Large intestine (tissue), 12 donors: ENCODE results near the gene PRAMEF15. TPM values are rescaled to one million over a fixed set of nuclear protein-coding genes. Genes with fewer than 3 reads are reported as not detected.
"Not testable (repeated sequence)": the region's sequence is repeated elsewhere in the genome, so short reads cannot be mapped to it uniquely, and the experiment has no call there.

Experiments used
- DNase-seq, 2 donors: peaks; one replicate each; pipeline versions ENCODE4 v3.0.0 to v3.0.0-alpha.2; 2013
- H3K27ac ChIP-seq: one replicate; pipeline ENCODE4 v1.5.1; 2013; ENCODE audit warnings: low read length
- H3K27me3 ChIP-seq: 2 replicates; pipeline ENCODE4 v1.6.1; 2013; ENCODE audit warnings: low read length; ENCODE audit not compliant: control insufficient read depth, insufficient read depth
- H3K36me3 ChIP-seq: 2 replicates; pipeline ENCODE4 v1.6.1; 2013; ENCODE audit warnings: low read length; ENCODE audit not compliant: control insufficient read depth, insufficient read depth
- H3K4me1 ChIP-seq: one replicate; pipeline ENCODE4 v1.6.1; 2013; ENCODE audit warnings: low read length; ENCODE audit not compliant: control insufficient read depth, insufficient read depth
- H3K4me3 ChIP-seq: one replicate; pipeline ENCODE4 v1.5.1; 2013; ENCODE audit warnings: low read length
- H3K9me3 ChIP-seq: one replicate; pipeline ENCODE4 v1.6.1; 2013; ENCODE audit warnings: mild to moderate bottlenecking, low read depth, low read length, moderate library complexity; ENCODE audit not compliant: control insufficient read depth
- WGBS: methylation state at CpG from one replicate; pipeline ENCODE4 v1.1.5; 2013; ENCODE audit warnings: low lambda C conversion rate; ENCODE audit not compliant: insufficient coverage; 5-methylcytosine and 5-hydroxymethylcytosine counted together
- long read RNA-seq, 11 donors: transcript quantifications; one replicate each; lab custom pipeline, GENCODE V29; 2026
- polyA plus RNA-seq: library from polyadenylated mRNA; unstranded; fragments of 120-200 nt; gene quantifications from one replicate; pipeline ENCODE4 v1.2.1, GENCODE V29; 2013

Gene PRAMEF15
- polyA plus RNA-seq: not detected
- long read RNA-seq, donor 1: 0 reads
- long read RNA-seq, donor 2: 0 reads
- long read RNA-seq, donor 3: 0 reads
- long read RNA-seq, donor 4: 0 reads
- long read RNA-seq, donor 5: 0 reads
- long read RNA-seq, donor 6: 0 reads
- long read RNA-seq, donor 7: 0 reads
- long read RNA-seq, donor 8: 0 reads
- long read RNA-seq, donor 9: 0 reads
- long read RNA-seq, donor 10: 0 reads
- long read RNA-seq, donor 11: 0 reads

DNA sequence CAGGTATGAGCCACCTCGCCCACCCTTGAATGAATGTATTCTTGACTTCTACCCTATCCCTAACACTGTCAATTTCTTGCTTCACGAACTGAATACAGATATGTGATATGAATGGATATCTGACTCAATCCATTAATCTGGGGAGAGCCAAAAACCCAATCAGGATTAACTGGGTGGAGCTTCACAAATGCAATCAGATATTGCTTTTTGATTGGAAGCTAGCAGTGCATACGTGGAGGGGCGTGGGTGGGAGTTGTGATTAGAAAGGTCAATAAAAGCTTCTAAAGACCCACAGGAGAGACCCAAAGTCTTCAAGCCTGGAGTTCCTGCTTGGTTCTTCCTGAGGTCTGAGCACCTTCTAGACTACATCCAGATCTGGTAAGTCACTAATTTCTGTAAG is at the start of gene PRAMEF15:
Gene PRAMEF15, plus strand, starts transcription at position 301 of the 400 bp plus-strand sequence. CDS start 2,827 bp downstream, outside the sequence.
- not testable (repeated sequence) for H3K4me1 ChIP-seq, H3K36me3 ChIP-seq, H3K4me3 ChIP-seq, H3K9me3 ChIP-seq, H3K27me3 ChIP-seq, DNase-seq, H3K27ac ChIP-seq
- no CpG with 5 or more reads among the region's 4 CpGs for WGBS

DNA sequence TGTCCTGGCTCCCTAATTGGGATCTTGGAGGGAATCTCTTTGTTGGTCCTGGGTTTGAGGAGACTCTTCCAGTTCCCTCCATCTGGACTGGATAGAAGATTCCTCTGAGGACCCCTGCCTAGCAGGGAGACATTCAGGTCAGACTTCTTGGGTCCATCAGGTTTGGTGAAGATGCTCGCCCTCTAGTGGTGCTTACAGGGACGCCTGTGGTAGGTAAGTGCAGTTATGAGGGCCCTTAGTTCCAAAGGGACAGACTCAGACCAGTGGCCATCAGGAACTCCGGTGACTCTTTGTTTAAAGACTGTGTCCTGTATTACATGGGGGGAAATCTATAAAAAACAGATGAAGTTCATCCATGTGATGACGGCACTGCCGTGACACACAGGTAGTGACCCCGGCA is 38.4 kb upstream of the PRAMEF15 start:
- not testable (repeated sequence) for H3K27me3 ChIP-seq, H3K4me3 ChIP-seq, DNase-seq, H3K9me3 ChIP-seq, H3K27ac ChIP-seq, H3K36me3 ChIP-seq, H3K4me1 ChIP-seq
- WGBS: no CpG with 5 or more reads among the region's 6 CpGs

DNA sequence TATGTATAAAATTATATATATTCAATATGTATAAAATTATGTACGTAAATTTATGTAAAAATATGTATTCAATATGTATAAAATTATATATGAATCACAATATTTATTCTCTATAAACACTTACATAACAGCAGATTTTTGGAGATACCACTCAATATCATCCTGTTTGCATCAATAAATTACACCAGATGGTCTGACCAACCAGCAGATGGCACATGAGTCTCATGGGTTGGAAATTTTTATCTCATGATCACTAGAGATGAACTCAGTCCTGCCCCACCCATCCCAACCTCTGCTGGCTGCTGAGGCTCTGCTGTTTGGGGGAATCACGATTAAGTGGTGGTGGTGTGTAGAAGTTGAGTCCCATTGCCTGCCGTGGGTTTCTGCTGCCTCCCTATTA is 35.8 kb upstream of the PRAMEF15 start:
- WGBS: no CpG with 5 or more reads among the region's 3 CpGs
- H3K4me3 ChIP-seq, H3K36me3 ChIP-seq, DNase-seq, H3K27me3 ChIP-seq, H3K4me1 ChIP-seq, H3K9me3 ChIP-seq, H3K27ac ChIP-seq: not testable (repeated sequence)

DNA sequence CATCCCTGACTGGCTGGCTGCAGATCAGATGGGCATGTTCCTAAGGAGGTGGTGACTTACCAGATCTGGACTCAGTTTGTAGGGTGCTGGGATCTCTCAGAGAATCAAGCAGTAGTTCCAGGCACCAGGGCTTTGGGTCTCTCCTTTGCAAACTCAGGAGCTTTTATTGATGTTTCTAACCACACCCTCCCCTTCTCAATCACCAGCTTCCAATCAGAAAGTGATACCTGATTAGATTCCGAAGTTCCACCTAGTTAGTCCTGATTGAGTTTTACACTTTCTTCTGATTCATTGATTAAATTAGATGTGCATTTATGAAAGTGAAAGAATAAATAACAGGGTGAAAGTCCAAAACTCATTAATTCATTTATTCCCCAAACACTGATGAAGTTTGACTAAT is 30.3 kb upstream of the PRAMEF15 start, which contains the start of gene PRAMEF8:
Gene PRAMEF8, minus strand, starts transcription at position 101 of the 400 bp plus-strand sequence. CDS start 1,046 bp downstream, outside the sequence.
- not testable (repeated sequence) for H3K27me3 ChIP-seq, DNase-seq, H3K36me3 ChIP-seq, H3K27ac ChIP-seq, H3K4me3 ChIP-seq, H3K4me1 ChIP-seq, H3K9me3 ChIP-seq
- WGBS: no CpG with 5 or more reads among the region's 1 CpG

DNA sequence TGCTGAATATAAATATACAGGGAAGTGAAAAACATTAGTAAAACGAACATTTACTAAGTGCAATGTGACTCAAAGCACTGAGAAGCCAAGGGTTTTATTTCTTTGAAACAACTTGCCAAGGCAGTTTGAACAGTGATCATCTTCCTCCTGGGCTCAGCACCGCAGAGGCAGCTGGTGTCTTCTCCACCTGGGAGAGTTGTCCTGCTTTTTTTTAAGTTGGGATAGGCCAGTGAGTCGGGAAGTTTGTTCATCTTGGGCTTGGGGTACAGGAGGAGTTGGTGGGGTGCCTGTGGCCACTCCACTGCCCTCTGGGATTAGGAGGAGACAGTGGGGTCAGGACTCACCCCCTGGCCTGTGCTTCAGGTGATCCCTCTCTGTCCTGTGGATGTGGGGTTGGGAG is 26.4 kb upstream of the PRAMEF15 start:
- not testable (repeated sequence) for H3K4me3 ChIP-seq, DNase-seq, H3K9me3 ChIP-seq, H3K27ac ChIP-seq, H3K27me3 ChIP-seq, H3K36me3 ChIP-seq, H3K4me1 ChIP-seq
- no CpG with 5 or more reads among the region's 3 CpGs for WGBS

DNA sequence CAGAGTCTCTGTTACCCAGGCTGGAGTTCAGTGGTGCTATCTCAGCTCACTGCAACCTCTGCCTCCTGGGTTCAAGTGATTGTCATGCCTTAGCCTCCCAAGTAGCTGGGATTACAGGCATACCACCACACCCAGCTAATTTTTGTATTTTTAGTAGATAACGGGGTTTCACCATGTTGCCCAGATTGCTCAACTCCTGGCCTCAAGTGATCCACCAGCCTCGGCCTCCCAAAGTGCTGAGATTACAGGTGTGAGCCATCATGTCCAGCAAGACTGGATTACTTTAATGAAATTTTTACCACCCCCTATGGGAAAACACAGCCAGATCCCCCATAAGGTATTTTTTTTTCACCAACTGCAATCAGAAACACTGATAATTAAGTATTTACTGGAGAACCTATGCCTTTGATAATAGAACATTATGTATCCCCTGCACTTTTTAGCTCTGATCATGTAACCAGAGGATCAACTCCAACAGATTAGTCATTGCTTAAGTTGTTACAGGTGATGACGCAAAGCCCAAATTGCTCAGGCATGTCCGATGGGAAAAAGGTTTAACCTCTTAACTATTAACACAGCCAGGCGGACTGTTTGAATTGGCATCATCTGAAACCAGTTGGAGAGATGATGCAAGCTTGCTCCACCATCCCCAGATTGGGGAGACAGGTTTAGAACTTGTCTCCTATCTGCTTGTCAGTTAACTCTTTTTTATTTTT is 18.0 kb upstream of the PRAMEF15 start:
- H3K27ac ChIP-seq: not testable (repeated sequence)
- no CpG with 5 or more reads among the region's 5 CpGs for WGBS

DNA sequence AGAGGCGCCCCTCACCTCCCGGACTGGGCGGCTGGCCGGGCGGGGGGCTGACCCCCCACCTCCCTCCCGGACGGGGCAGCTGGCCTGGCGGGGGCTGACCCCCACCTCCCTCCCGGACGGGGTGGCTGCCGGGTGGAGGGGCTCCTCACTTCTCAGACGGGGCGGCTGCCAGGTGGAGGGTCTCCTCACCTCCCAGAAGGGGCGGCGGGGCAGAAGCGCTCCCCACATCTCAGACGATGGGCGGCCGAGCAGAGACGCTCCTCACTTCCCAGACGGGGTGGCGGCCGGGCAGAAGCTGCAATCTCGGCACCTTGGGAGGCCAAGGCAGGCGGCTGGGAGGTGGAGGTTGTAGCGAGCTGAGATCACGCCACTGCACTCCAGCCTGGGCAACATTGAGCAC is 16.7 kb upstream of the PRAMEF15 start:
- H3K4me3 ChIP-seq, H3K27ac ChIP-seq, H3K27me3 ChIP-seq, H3K4me1 ChIP-seq, DNase-seq, H3K9me3 ChIP-seq, H3K36me3 ChIP-seq: not testable (repeated sequence)
- WGBS: no CpG with 5 or more reads among the region's 27 CpGs

More for the DNA sequence above, 18.0 kb upstream of the PRAMEF15 start:
- not testable (repeated sequence) for DNase-seq, H3K27me3 ChIP-seq, H3K4me3 ChIP-seq, H3K9me3 ChIP-seq, H3K4me1 ChIP-seq, H3K36me3 ChIP-seq

DNA sequence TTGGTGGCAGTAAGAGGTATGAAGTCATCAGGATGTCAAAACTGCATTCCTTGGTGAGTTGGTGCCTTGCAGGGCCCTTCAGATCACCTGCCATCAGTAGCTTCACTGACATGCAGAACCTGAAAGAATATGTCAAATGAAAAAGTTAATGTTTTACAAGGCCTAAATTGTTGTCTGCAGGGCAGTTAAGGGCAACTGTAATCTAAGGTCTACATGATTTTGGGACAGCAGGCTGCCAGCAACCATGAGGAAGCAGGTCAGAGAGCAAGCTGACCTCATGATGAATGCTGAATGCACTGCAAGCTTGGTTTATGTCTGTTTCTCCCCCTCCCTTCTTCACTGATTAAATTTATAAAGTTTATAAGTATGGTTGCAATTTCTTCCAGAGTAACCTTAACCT is 13.2 kb upstream of the PRAMEF15 start:
- H3K4me1 ChIP-seq, H3K9me3 ChIP-seq, DNase-seq, H3K27ac ChIP-seq, H3K27me3 ChIP-seq, H3K36me3 ChIP-seq, H3K4me3 ChIP-seq: not testable (repeated sequence)

DNA sequence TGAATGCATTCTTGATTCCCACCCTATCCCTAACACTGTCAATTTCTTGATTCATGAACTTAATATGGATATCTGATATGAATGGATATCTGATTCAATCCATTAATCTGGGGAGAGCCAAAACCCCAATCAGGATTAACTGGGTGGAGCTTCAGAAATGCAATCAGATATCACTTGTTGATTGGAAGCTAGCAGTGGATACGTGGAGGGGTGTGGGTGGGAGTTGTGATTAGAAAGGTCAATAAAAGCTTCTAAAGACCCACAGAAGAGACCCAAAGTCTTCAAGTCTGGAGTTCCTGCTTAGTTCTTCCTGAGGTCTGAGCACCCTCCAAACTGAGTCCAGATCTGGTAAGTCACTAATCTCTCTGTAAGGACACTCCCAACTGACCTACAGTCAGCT is 12.1 kb upstream of the PRAMEF15 start, which contains the start of gene PRAMEF33:
Gene PRAMEF33, plus strand, starts transcription at position 301 of the 400 bp plus-strand sequence. CDS start 2,416 bp downstream, outside the sequence.
- H3K4me1 ChIP-seq, H3K9me3 ChIP-seq, H3K27ac ChIP-seq, H3K36me3 ChIP-seq, H3K4me3 ChIP-seq, DNase-seq, H3K27me3 ChIP-seq: not testable (repeated sequence)
- WGBS: no CpG with 5 or more reads among the region's 1 CpG

DNA sequence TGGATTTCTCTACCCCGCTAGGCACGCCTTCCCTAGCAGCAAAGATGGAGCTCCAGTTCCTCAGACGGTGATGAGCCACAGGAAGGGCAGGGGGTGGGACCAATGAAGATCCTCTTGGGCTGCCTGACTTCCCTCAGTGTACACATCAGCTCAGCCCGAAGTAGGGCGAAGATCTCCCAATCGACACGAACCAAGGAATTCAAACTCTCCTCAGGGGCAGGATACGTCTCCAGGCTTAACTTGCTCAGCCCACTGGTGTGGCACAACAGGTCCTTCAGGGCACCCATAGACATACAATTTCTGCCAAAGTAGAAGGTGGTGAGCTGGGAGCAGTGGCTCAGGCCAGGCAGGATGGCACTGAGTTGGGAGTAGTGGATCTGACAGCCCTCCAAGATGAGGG is 27.1 kb downstream of the PRAMEF15 start:
- not testable (repeated sequence) for H3K9me3 ChIP-seq, H3K36me3 ChIP-seq, DNase-seq, H3K27me3 ChIP-seq, H3K4me3 ChIP-seq, H3K4me1 ChIP-seq, H3K27ac ChIP-seq
- WGBS: no CpG with 5 or more reads among the region's 8 CpGs

DNA sequence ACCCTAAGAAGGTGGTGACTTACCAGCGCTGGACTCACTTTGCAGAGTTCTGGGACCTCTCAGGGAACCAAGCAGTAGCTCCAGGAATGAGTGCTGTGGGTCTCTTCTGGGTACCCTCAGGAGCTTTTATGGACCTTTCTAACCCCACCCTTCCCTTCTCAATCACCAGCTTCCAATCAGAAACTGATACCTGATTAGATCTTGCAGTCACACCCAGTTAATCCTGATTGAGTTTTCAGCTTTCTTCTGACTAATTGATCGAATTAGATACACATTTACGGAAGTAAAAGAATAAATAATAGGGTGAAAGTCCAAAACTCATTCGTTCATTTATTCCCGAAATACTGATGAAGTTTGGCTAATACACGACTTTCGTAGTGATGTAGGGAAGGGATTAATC is 31.7 kb downstream of the PRAMEF15 start, which contains the start of gene PRAMEF14:
Gene PRAMEF14, minus strand, starts transcription at position 101 of the 400 bp plus-strand sequence. CDS start 1,820 bp downstream, outside the sequence.
- H3K4me3 ChIP-seq, H3K4me1 ChIP-seq, H3K27ac ChIP-seq, H3K9me3 ChIP-seq, H3K27me3 ChIP-seq, DNase-seq, H3K36me3 ChIP-seq: not testable (repeated sequence)
- WGBS: no CpG with 5 or more reads among the region's 7 CpGs
